GM19025 (cell line): ENCODE results near the gene TCP11X2.
"Not testable (repeated sequence)": the region's sequence is repeated elsewhere in the genome, so short reads cannot be mapped to it uniquely, and the experiment has no call there.

Experiments used
- ATAC-seq: cut with Tn5 transposase; IDR thresholded peaks from one replicate; pipeline ENCODE4 v1.9.1; 2021; ENCODE audit warnings: mild to moderate bottlenecking, low read depth, moderate library complexity; ENCODE audit not compliant: unreplicated experiment

TCP11X2 gene

GRCh38 chrX:102471762-102472220 lies at the start of gene TCP11X2:
Gene TCP11X2, minus strand, starts transcription at chrX:102471812.
- not testable (repeated sequence) for ATAC-seq

DNA sequence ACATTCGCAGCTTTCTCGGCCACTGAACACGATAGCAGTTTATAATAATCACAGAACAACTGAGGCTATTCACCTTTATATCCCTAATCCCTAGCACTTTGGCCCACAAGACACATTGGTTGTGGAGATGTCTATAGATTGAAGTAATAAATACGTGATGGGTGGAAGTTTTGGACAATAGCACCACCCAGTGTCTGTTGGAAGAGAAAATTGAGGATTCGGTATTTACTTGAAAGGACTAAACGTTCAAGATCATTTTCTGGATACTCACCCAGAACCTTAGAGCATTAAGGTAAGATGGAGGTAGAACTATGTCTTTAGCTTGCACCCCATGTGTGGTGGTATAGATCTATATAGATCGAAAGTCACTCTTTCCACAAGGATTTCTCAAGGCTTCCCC lies 45.7 kb upstream of the TCP11X2 start:
- no peak for ATAC-seq

GRCh38 chrX:102515975-102516941 lies 44.6 kb upstream of the TCP11X2 start, which contains the start of gene TMSB15A:
Gene TMSB15A, minus strand, starts transcription at chrX:102516739.
- no peak for ATAC-seq

GRCh38 chrX:102514536-102514935 lies 42.9 kb upstream of the TCP11X2 start:
- no peak for ATAC-seq

DNA sequence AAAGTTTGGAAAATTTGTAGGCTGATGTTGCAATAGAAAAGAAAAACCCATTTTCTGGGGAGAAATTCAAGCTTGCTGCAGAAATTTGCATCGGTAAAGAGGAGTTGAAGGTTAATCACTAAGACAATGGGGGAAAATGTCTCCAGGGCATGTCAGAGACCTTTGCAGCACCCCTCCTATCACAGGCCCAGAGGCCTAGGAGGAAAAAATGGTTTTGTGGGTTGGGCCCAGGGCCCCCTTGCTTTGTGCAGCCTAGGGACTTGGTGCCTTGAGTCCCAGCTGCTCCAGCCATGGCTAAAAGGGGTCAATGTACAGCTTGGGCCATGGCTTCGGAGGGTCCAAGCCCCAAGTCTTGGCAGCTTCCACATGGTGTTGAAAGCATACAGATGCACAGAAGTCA lies 27.1 kb upstream of the TCP11X2 start:
- no peak for ATAC-seq

DNA sequence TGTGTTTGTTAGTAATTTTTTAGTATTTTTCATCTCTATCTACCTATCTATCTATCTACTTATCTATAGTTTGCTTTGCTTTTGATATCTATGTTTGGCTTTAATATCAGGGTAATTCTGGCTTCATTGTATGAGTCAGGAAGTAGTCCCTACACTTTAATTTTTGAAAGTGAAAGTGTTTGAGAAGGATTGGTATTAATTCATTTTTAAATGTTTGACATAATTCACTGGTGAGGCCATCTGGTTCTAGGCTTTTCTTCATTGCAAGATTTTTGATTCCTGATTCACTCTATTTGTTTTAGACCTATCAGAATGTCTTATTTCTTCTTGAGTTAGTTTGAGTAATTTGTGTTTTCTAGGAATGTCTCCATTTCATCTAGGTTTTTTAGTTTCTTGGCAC lies 20.2 kb upstream of the TCP11X2 start:
- no peak for ATAC-seq

- ATAC-seq, result not testable (repeated sequence)
Measured at GRCh38 chrX:102478765-102479164, 7.2 kb upstream of the TCP11X2 start.

DNA sequence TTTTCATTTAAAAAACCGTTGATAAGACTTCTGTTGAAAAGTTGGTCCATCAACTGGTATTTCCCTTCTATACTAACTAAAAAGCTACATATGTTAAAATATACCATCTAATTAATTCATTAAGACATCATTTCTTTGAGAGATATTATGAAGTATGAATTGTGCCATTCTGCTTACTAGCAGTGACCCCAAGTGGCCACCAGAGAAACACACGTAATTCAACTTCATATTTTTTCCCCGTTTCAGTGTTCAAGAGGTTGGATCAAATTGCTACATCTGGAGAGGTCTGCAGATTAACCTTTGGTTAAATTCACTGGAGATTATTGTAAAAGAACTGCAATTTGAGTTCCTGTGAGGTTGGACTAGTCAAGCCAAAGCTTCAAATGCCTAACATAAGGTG lies 1.4 kb downstream of the TCP11X2 start:
- not testable (repeated sequence) for ATAC-seq

GRCh38 chrX:102458615-102459014 lies 13.0 kb downstream of the TCP11X2 start:
- ATAC-seq, result not testable (repeated sequence)

- ATAC-seq, result not testable (repeated sequence)
Measured at GRCh38 chrX:102439908-102440307, 31.7 kb downstream of the TCP11X2 start, which contains the start of gene NXF2B. Gene NXF2B, minus strand, starts transcription at chrX:102440008. Its CDS starts 59,972 bp downstream, at chrX:102380036.

DNA sequence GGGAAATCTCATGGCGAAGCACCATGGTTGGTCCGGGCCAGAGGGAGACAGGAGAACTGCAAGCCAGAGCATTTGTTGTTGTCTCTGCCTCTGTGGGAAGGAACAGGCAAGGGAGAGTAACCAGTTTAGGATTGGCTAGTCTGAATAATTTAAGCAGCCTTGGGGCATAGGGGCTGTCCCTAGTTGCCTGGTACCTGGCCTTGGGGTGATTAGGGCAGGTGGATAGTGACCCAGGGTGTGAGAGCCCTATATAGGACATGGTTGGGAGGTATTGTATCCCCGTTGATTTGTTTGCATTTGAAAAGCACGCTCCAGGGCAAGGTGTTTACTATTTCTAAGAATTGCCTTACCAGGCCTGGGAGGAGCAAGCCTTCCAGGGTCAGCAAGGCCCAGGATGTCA lies 57.1 kb downstream of the TCP11X2 start:
- ATAC-seq, result not testable (repeated sequence)
